Progenitor cell of endocrine pancreas (in vitro differentiated cells): ENCODE measurements around the gene ATG7. TPM values are rescaled to one million over a fixed set of nuclear protein-coding genes. Genes with fewer than 3 reads are reported as not detected.
"Not testable (repeated sequence)": the region's sequence is repeated elsewhere in the genome, so short reads cannot be mapped to it uniquely, and the experiment has no call there.

Experiments used
- DNase-seq: peaks from one replicate; pipeline ENCODE4 v3.0.0; 2021; ENCODE audit warnings: low spot score; ENCODE audit not compliant: unreplicated experiment
- H3K27ac Mint-ChIP-seq: 2 replicates; pipeline ENCODE4 v1.8.0; 2021; ENCODE audit warnings: mild to moderate bottlenecking, moderate library complexity, mixed read lengths
- H3K27me3 Mint-ChIP-seq: 2 replicates; pipeline ENCODE4 v1.8.0; 2021; ENCODE audit warnings: mixed read lengths
- H3K36me3 Mint-ChIP-seq: 2 replicates; pipeline ENCODE4 v1.8.0; 2022; ENCODE audit warnings: mixed read lengths; ENCODE audit not compliant: insufficient read depth
- H3K4me1 Mint-ChIP-seq: 2 replicates; pipeline ENCODE4 v1.8.0; 2021; ENCODE audit warnings: low read depth, mixed read lengths
- H3K4me3 Mint-ChIP-seq: 2 replicates; pipeline ENCODE4 v1.8.0; 2021; ENCODE audit warnings: low read depth, mild to moderate bottlenecking, moderate library complexity, mixed read lengths
- H3K9me3 Mint-ChIP-seq: 2 replicates; pipeline ENCODE4 v1.8.0; 2021; ENCODE audit warnings: low read depth, mixed read lengths
- total RNA-seq: library from RNA; stranded (reverse); gene quantifications from 2 replicates; pipeline ENCODE4 v1.2.1, GENCODE V29; 2021
- TF ChIP-seq, protein P1 (sequence below): fragments of 200-600 bp; sonication (generic); IDR thresholded peaks from one replicate; pipeline ENCODE4 v1.5.0; 2021; ENCODE audit warnings: antibody characterized with exemption, mild to moderate bottlenecking; ENCODE audit not compliant: unreplicated experiment

Gene ATG7
- total RNA-seq, 1 donor from 2014 or later: 29.1 TPM

DNA sequence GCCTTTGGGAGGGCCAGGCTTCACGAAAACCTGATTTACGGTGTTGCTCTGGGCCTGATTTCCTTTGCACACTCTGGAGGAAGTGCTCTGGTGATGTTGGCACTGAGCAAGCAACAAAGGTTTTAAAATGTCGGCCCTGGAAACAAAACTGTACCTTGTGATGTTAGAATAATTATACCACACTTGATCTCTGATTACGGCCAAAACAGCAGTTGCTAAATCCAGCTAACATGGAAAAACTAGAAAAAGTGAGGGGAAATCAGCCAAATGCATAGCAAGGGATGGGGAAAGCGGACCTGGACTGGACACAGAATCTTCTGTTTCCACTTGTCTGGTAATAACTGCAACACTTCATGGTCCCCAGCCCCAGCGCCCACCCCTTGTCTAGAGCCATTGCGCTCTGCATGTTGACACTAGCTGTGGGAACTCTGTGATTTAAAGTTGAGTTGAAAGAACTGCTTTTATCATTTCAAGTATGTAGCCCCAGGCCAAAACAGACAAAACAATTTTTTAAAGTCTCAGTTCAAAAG, 251.4 kb downstream of the ATG7 start:
- Mint-ChIP-seq H3K27ac (peak overlapping the region; percentile 3), H3K36me3 (no peaks in the 10 kb centered on the region), H3K9me3 (no peaks in the 10 kb centered on the region), H3K4me1 (no peaks in the 10 kb centered on the region), H3K4me3 (no peak overlapping the region), H3K27me3 (no peaks in the 10 kb centered on the region)
- DNase-seq: no peak
- TF ChIP-seq, protein P1, sequence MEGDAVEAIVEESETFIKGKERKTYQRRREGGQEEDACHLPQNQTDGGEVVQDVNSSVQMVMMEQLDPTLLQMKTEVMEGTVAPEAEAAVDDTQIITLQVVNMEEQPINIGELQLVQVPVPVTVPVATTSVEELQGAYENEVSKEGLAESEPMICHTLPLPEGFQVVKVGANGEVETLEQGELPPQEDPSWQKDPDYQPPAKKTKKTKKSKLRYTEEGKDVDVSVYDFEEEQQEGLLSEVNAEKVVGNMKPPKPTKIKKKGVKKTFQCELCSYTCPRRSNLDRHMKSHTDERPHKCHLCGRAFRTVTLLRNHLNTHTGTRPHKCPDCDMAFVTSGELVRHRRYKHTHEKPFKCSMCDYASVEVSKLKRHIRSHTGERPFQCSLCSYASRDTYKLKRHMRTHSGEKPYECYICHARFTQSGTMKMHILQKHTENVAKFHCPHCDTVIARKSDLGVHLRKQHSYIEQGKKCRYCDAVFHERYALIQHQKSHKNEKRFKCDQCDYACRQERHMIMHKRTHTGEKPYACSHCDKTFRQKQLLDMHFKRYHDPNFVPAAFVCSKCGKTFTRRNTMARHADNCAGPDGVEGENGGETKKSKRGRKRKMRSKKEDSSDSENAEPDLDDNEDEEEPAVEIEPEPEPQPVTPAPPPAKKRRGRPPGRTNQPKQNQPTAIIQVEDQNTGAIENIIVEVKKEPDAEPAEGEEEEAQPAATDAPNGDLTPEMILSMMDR: no peak

DNA sequence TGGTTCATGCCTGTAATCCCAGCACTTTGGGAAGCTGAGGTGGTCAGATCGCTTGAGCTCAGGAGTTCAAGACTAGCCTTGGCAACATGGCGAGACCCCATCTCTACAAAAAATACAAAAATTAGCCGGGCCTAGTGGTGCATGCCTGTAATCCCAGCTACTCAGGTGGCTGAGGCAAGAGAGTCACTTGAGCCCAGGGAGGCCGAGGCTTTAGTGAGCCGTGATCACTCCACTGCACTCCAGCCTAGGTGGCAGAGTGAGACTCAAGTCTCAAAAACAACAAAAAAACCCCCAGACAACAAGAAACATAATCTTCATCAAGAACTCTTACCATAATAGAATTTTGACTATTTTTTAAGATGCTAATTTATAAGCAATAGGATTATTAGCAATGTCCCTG, 253.9 kb downstream of the ATG7 start:
- H3K36me3 Mint-ChIP-seq, DNase-seq, H3K27me3 Mint-ChIP-seq, H3K4me3 Mint-ChIP-seq, H3K9me3 Mint-ChIP-seq, H3K27ac Mint-ChIP-seq: not testable (repeated sequence)
- H3K4me1 Mint-ChIP-seq: peaks cover 11% of the 10 kb centered on the region

DNA sequence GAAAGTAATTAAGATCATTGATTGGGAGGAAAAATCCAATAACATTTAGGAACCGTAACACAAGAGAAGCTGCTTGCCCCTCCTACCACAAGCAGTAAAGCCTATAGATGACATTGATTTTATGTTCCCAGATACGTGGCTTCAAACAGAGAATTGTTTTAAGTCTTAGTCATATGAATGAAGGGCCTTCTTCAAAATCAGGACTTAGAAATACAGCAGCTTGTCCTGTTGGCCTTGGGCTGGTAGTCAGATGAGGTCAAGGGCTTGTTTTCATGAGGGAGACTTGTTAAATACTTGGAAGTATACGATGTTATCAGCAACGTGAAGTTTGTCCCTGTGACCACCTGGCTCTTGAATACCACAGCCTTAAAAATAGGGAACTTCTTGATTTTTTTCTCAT, 257.1 kb downstream of the ATG7 start:
- H3K4me3 Mint-ChIP-seq: no peak overlapping the region
- H3K36me3 Mint-ChIP-seq: no peaks in the 10 kb centered on the region
- TF ChIP-seq, protein P1: no peak
- H3K27me3 Mint-ChIP-seq: no peaks in the 10 kb centered on the region
- peaks cover 11% of the 10 kb centered on the region for H3K4me1 Mint-ChIP-seq
- DNase-seq: no peak
- no peak overlapping the region for H3K27ac Mint-ChIP-seq
- H3K9me3 Mint-ChIP-seq: no peaks in the 10 kb centered on the region

- TF ChIP-seq, protein P1: no peak
- H3K9me3 Mint-ChIP-seq: no peaks in the 10 kb centered on the region
- no peaks in the 10 kb centered on the region for H3K36me3 Mint-ChIP-seq
- H3K4me1 Mint-ChIP-seq: peaks cover 11% of the 10 kb centered on the region
- H3K27ac Mint-ChIP-seq: no peak overlapping the region
- no peak for DNase-seq
- no peak overlapping the region for H3K4me3 Mint-ChIP-seq
- no peaks in the 10 kb centered on the region for H3K27me3 Mint-ChIP-seq
These were observed 258.0 kb downstream of the ATG7 start for GRCh38 chr3:11530153-11530721.

DNA sequence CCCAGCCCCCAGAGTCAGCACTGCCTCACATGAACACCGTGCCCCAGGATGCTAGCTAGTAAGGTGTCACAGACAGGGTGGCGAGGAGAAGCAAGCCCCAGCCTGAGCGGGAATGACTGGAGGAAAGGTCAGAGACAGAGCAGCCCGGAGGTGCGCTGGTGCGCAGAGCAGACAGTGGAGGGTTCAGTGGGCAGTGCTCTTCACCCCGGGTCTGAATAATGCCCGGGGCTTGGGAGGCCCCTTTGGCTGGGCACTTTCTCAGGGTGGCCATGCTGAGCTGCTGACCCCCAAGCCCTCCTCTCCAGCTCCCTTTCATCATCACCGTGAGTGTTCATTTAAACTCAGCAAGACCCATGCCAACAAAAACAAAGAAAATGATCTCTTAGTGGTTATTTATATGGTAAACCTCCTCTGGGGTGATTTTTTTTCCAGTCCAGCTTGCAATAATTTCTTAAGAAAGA, 260.8 kb downstream of the ATG7 start:
- peaks cover 11% of the 10 kb centered on the region for H3K4me1 Mint-ChIP-seq
- H3K27me3 Mint-ChIP-seq: no peaks in the 10 kb centered on the region
- no peaks in the 10 kb centered on the region for H3K9me3 Mint-ChIP-seq
- H3K36me3 Mint-ChIP-seq: no peaks in the 10 kb centered on the region
- H3K27ac Mint-ChIP-seq: no peak overlapping the region
- no peak overlapping the region for H3K4me3 Mint-ChIP-seq
- TF ChIP-seq, protein P1: no peak
- no peak for DNase-seq
